ENCODE measurements around the gene GRIK4.

Gene GRIK4

GRCh38 chr11:120510406-120511115 lies 987 bp upstream of the GRIK4 start:
- no peak for DNase-seq

- no peak for DNase-seq
These were observed 531 bp downstream of the GRIK4 start for GRCh38 chr11:120511820-120512738.

DNA sequence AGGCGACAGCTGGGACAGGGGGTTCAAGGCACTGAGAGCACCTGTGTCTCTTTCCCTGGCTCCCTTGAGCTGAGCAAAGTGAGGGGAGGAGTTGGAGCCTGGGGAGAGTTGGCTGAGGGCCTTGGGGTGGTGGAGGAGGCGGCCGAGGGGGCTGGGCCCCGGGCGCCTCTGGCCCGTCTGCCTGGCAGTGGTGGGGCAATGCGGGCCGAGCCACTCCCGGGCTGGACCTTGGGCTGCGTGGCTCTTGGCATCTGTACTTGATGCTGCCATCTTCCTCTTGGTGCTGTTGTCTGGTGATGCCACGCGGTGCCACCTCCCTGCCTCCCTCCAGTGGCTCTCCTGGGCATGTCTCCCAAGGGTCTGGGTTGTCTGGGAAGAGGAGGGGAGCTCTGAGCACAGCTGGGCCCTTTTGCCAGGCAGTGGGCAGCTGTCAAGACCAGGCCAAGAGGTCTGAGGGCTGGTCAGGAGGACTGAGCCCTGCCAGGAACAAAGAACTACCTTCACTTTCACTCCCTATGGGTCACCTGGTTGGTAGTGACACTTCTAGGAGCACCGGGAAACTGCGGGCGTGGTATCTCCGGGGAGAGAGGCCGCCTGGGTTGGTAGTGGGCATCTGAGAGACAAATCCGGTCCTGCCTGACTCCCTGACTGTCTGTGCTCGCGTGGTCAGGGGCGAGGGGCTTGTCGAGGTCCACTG lies 1.3 kb downstream of the GRIK4 start:
- no peak for DNase-seq

- no peak for DNase-seq
These were observed 2.1 kb downstream of the GRIK4 start for GRCh38 chr11:120513436-120514315.

DNA sequence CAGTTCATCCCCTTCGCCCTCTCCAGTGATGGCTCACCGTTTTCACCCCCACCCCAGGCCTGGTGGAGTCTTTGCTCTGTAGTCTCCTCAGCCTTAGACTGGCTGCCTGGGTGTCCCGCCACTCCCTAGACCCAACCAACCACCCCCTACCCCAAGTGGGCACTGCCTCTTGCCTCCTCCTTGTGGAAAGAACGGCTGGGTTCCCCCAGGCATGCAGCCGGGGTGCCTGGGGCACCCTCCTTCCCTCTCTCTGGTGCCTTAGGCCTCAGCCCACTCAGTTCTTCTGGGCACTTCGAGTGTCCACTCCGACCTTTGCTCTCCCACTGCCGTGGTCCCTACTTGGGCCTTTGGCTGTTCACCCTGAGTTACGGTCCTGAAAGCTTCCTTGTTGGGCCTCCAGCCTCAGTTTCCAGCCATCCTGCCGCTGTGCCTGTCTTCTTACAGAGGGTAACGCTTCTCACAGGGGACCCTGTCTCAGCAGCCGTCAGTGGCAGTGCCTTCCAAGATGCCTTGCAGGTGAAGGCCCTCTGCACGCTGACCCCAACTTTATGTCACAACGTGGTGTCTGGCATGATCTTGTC lies 3.1 kb downstream of the GRIK4 start:
- DNase-seq: no peak

DNA sequence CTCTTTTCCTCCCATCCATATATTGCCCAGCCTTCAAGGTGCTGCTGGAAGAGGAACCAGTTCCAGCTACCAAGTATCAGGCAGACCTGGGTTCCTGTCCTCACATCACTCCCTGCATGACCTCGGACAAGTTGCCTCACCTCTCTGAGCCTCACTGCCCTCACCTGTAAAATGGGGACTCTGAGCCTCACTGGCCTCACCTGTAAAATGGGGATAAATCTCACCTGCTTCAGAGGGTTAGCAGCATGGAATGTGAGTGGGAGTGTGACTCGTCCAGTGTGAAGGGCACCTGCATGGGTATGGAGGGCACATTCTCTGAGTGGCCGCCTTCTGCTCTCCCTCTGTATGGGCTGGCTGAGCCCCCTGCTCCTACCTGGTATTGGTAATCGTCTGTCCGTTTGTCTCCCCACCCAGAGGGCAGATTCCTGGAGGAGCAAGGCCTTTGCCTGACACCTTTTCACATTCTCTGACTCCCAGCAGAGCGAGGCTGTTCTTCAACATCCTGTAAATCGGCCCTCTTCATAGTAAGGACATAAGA lies 3.7 kb downstream of the GRIK4 start:
- DNase-seq: no peak

- DNase-seq: no peak
These were observed 5.2 kb downstream of the GRIK4 start for GRCh38 chr11:120516461-120517389.

- DNase-seq: no peak
These were observed 5.8 kb downstream of the GRIK4 start for GRCh38 chr11:120517390-120517761.

GRCh38 chr11:120517801-120518291 lies 6.3 kb downstream of the GRIK4 start:
- DNase-seq: no peak

DNA sequence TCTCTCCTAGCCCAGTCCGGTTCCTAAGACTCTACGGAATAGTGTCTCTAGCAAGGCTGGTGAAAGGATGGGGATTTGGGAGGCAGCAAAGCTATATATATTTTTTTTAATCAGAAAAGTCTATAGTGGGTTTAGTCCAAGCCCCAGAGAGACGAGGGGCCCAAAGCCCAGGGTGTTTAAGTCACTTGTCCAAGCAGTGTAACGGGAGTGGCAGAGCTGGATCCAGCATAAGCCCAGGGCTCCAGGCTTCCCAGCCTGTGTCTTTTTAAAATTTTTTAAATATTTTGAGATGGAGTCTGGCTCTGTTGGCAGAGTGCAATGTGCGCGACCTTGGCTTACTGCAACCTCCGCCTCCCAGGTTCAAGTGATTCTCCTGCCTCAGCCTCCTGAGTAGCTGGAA lies 6.8 kb downstream of the GRIK4 start:
- DNase-seq: no peak

DNA sequence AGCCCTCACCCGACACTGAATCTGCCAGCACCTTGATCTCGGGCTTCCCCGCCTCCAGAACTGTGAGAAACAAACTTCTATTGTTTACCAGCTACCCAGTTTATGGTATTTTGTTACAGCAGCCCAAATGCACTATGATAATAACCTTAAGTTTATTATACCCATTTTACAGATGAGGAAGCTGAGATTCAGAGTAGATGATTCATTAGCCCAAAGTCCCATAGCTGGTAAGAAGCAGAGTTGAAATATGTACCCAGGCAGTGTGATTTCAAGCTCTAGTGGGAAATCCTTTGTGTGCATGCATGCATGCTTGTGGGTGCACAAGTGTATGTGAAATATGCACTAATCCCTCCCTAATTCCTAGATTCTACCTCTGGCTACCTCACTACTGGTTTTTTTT lies 7.9 kb downstream of the GRIK4 start:
- DNase-seq: no peak

- DNase-seq: no peak
These were observed 8.7 kb downstream of the GRIK4 start for GRCh38 chr11:120520091-120520822.

DNA sequence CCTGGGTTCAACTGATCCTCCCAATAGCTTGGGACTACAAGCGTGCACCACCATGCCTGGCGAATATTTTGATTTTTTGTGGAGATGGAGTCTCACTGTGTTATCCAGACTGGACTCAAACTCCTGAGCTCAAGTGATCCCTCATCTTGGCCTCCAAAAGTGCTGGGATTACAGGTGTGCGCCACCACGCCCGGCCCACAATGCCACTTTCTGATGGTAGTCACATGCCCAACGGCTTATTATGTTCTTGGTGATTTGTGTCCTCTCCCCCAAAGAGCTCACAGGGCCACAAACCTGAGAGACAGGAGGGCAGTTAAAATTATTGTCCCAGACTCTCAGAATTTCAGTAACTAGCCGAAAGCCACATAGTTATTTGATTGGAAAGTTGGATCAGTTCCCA lies 9.6 kb downstream of the GRIK4 start:
- DNase-seq: no peak

GRCh38 chr11:120522021-120522420 lies 10.5 kb downstream of the GRIK4 start:
- DNase-seq: no peak

- DNase-seq: no peak
These were observed 11.2 kb downstream of the GRIK4 start for GRCh38 chr11:120522736-120523135.

DNA sequence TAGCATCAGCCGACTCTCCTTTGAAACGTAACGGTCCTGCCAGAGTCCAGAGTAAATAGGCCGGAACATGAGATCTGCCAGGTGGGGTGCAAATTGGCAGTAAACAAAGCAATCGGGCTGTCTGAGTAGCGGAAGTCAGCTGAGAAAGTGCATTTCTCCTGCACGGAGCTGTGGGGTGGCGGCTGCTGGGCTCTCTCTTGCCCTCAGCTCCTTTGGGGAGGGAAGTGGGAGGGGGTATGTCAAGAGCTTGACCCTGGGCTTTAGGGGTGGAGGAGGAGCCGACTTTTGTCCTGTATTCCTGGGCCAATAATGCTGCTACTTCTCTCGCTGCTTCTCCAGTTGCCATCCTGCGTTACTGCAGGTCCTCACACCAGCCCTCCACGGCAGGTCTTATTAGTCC lies 11.6 kb downstream of the GRIK4 start:
- no peak for DNase-seq

GRCh38 chr11:120524536-120525085 lies 13.1 kb downstream of the GRIK4 start:
- no peak for DNase-seq

GRCh38 chr11:120525261-120526171 lies 14.0 kb downstream of the GRIK4 start:
- no peak for DNase-seq

Measured in NCI-H2227 treated with DMSO at 0.1 percent for 48 hours (cell line).